WTC11 (cell line): ENCODE measurements around the gene OR10G3. TPM values are rescaled to one million over a fixed set of nuclear protein-coding genes. Genes with fewer than 3 reads are reported as not detected.

Experiments used
- ATAC-seq: fragments of 200-7000 bp; cut with Tn5 transposase; 2 replicates; pipeline ENCODE4 v1.10.0; 2021; ENCODE audit warnings: mild to moderate bottlenecking, moderate library complexity
- CTCF ChIA-PET: fragments of 300-600 bp; sonication (Branson Sonifier 250); formaldehyde crosslinking; loops from one replicate; lab custom pipeline; 2021; ENCODE audit warnings: antibody characterized with exemption; lab: Charles Lee
- POLR2A ChIA-PET: fragments of 350-600 bp; sonication (Branson Sonifier 250); formaldehyde crosslinking; loops from one replicate; lab custom pipeline; 2021; ENCODE audit warnings: antibody characterized with exemption; lab: Charles Lee
- DNase-seq: peaks from one replicate; pipeline ENCODE4 v3.0.0; 2021; ENCODE audit warnings: low spot score
- H3K27ac Mint-ChIP-seq: 2 replicates; pipeline ENCODE4 v1.8.0; 2021; ENCODE audit warnings: mixed read lengths
- H3K27me3 Mint-ChIP-seq: 2 replicates; pipeline ENCODE4 v1.8.0; 2021; ENCODE audit warnings: low read depth, mild to moderate bottlenecking, moderate library complexity, mixed read lengths
- H3K36me3 Mint-ChIP-seq: 2 replicates; pipeline ENCODE4 v1.8.0; 2021; ENCODE audit warnings: mixed read lengths
- H3K4me1 Mint-ChIP-seq: 2 replicates; pipeline ENCODE4 v1.8.0; 2022; ENCODE audit warnings: mixed read lengths
- H3K4me3 Mint-ChIP-seq: 2 replicates; pipeline ENCODE4 v1.8.0; 2021; ENCODE audit warnings: mild to moderate bottlenecking, moderate library complexity, mixed read lengths
- H3K9me3 Mint-ChIP-seq: 2 replicates; pipeline ENCODE4 v1.8.0; 2021; ENCODE audit warnings: mixed read lengths
- ATF3 ChIP-seq: sonication (generic); formaldehyde crosslinking; conservative IDR thresholded peaks from 2 replicates; pipeline ENCODE4 v1.8.1; 2022; ENCODE audit warnings: mild to moderate bottlenecking, missing genetic modification reagents
- CREB1 ChIP-seq: sonication (generic); formaldehyde crosslinking; IDR thresholded peaks from 2 replicates; pipeline ENCODE4 v1.8.0; 2023; ENCODE audit warnings: mild to moderate bottlenecking, missing genetic modification reagents
- CREM ChIP-seq: sonication (generic); formaldehyde crosslinking; IDR thresholded peaks from 2 replicates; pipeline ENCODE4 v1.8.1; 2022; ENCODE audit warnings: mild to moderate bottlenecking, missing genetic modification reagents, moderate library complexity
- E2F1 ChIP-seq: sonication (generic); formaldehyde crosslinking; IDR thresholded peaks from 2 replicates; pipeline ENCODE4 v1.8.0; 2022; ENCODE audit warnings: mild to moderate bottlenecking, missing genetic modification reagents
- EMX1 ChIP-seq: fragments of 250-450 bp; sonication (Bioruptor Pico); IDR thresholded peaks from 2 replicates; pipeline ENCODE4 v1.8.0; 2021; ENCODE audit warnings: mild to moderate bottlenecking
- ETV6 ChIP-seq: sonication (generic); formaldehyde crosslinking; IDR thresholded peaks from 2 replicates; pipeline ENCODE4 v1.8.1; 2022; ENCODE audit warnings: mild to moderate bottlenecking, missing genetic modification reagents
- FOXJ3 ChIP-seq: sonication (generic); formaldehyde crosslinking; IDR thresholded peaks from 2 replicates; pipeline ENCODE4 v1.9.0; 2021; ENCODE audit warnings: missing genetic modification reagents, mild to moderate bottlenecking, borderline replicate concordance
- FOXK1 ChIP-seq: sonication (generic); formaldehyde crosslinking; IDR thresholded peaks from 2 replicates; pipeline ENCODE4 v1.8.0; 2022; ENCODE audit warnings: mild to moderate bottlenecking, moderate library complexity, missing genetic modification reagents
- FOXP1 ChIP-seq: sonication (generic); formaldehyde crosslinking; IDR thresholded peaks from 2 replicates; pipeline ENCODE4 v1.8.0; 2022; ENCODE audit warnings: missing genetic modification reagents, mild to moderate bottlenecking, moderate library complexity, borderline replicate concordance
- GRHL2 ChIP-seq: fragments of 250-450 bp; sonication (Bioruptor Pico); IDR thresholded peaks from 2 replicates; pipeline ENCODE4 v1.8.0; 2022; ENCODE audit warnings: mild to moderate bottlenecking, moderate library complexity; ENCODE audit not compliant: insufficient replicate concordance, severe bottlenecking
- HMGA2 ChIP-seq: fragments of 250-450 bp; sonication (Bioruptor Pico); IDR thresholded peaks from 2 replicates; pipeline ENCODE4 v1.4.0; 2021; ENCODE audit warnings: mild to moderate bottlenecking, moderate library complexity
- JUN ChIP-seq: sonication (generic); formaldehyde crosslinking; IDR thresholded peaks from 2 replicates; pipeline ENCODE4 v1.8.0; 2023; ENCODE audit warnings: mild to moderate bottlenecking, missing genetic modification reagents
- MXD4 ChIP-seq: fragments of 250-450 bp; sonication (Bioruptor Pico); IDR thresholded peaks from 2 replicates; pipeline ENCODE4 v1.8.0; 2021; ENCODE audit warnings: mild to moderate bottlenecking, moderate library complexity, borderline replicate concordance
- NR1H2 ChIP-seq: sonication (generic); formaldehyde crosslinking; IDR thresholded peaks from 2 replicates; pipeline ENCODE4 v1.9.0; 2021; ENCODE audit warnings: mild to moderate bottlenecking, moderate library complexity, missing genetic modification reagents
- NR2C2 ChIP-seq: sonication (generic); formaldehyde crosslinking; IDR thresholded peaks from 2 replicates; pipeline ENCODE4 v1.8.0; 2022; ENCODE audit warnings: mild to moderate bottlenecking, missing genetic modification reagents
- OVOL2 ChIP-seq: fragments of 250-450 bp; sonication (Bioruptor Pico); IDR thresholded peaks from 2 replicates; pipeline ENCODE4 v1.9.0; 2021; ENCODE audit warnings: mild to moderate bottlenecking, borderline replicate concordance
- PRDM15 ChIP-seq: sonication (generic); formaldehyde crosslinking; IDR thresholded peaks from 2 replicates; pipeline ENCODE4 v1.8.0; 2022; ENCODE audit warnings: missing genetic modification reagents
- PRRX2 ChIP-seq: fragments of 250-450 bp; sonication (Bioruptor Pico); IDR thresholded peaks from 2 replicates; pipeline ENCODE4 v1.8.0; 2021; ENCODE audit warnings: mild to moderate bottlenecking
- STAT6 ChIP-seq: sonication (generic); formaldehyde crosslinking; conservative IDR thresholded peaks from 2 replicates; pipeline ENCODE4 v1.8.1; 2023; ENCODE audit warnings: mild to moderate bottlenecking, low read depth, missing genetic modification reagents, moderate library complexity
- TEAD4 ChIP-seq: sonication (generic); formaldehyde crosslinking; IDR thresholded peaks from 2 replicates; pipeline ENCODE4 v1.8.0; 2022; ENCODE audit warnings: mild to moderate bottlenecking, missing genetic modification reagents
- ZBTB21 ChIP-seq: sonication (generic); formaldehyde crosslinking; IDR thresholded peaks from 2 replicates; pipeline ENCODE4 v1.8.1; 2023; ENCODE audit warnings: mild to moderate bottlenecking, missing genetic modification reagents, borderline replicate concordance
- ZNF121 ChIP-seq: sonication (generic); formaldehyde crosslinking; IDR thresholded peaks from 2 replicates; pipeline ENCODE4 v1.8.0; 2023; ENCODE audit warnings: missing genetic modification reagents
- ZNF396 ChIP-seq: fragments of 250-450 bp; sonication (Bioruptor Pico); IDR thresholded peaks from 2 replicates; pipeline ENCODE4 v1.8.0; 2021; ENCODE audit warnings: mild to moderate bottlenecking, moderate library complexity, borderline replicate concordance
- total RNA-seq: library from RNA; stranded (reverse); gene quantifications from 3 replicates; pipeline ENCODE4 v1.2.3, GENCODE V29; 2021
- TF ChIP-seq, protein P1 (sequence below): sonication (generic); formaldehyde crosslinking; IDR thresholded peaks from 2 replicates; pipeline ENCODE4 v1.8.1; 2022; ENCODE audit warnings: missing genetic modification reagents, borderline replicate concordance
- TF ChIP-seq, protein P2 (sequence below): sonication (generic); formaldehyde crosslinking; IDR thresholded peaks from 2 replicates; pipeline ENCODE4 v1.8.0; 2022; ENCODE audit warnings: mild to moderate bottlenecking, missing genetic modification reagents
- TF ChIP-seq, protein P3 (sequence below): sonication (generic); formaldehyde crosslinking; IDR thresholded peaks from 2 replicates; pipeline ENCODE4 v1.8.1; 2023; ENCODE audit warnings: mild to moderate bottlenecking, moderate library complexity, missing genetic modification reagents

Gene OR10G3
- total RNA-seq, 1 experiment from 2014 or later = not detected

DNA sequence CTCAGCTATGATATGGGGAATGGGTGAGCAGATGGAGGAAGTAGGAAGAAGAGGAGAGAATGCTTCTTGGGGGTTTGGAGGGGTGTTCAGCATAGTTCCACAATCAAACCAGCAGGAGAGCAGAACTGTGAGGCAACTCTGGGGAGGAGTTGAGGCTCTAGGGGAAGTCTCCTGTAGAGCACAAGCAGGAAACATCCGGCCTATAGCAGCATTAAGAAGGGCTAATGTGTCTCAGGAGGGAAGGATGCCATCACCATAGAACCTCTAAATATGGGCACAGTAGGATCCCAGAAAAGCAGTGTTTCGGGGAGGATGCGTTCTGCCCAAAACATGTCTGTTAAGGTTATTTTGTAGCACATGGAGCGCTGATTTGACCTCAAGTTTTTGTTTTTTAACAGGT, 45.3 kb downstream of the OR10G3 start:
- Mint-ChIP-seq H3K4me1 (peaks cover 59% of the 10 kb centered on the region), H3K27me3 (no peaks in the 10 kb centered on the region), H3K4me3 (peak overlapping the region; percentile 90), H3K36me3 (peaks cover 14% of the 10 kb centered on the region), H3K9me3 (no peaks in the 10 kb centered on the region), H3K27ac (peak overlapping the region; percentile 100)
- POLR2A ChIA-PET = interaction anchor here (0.7 to 4.2 kb wide), 4 partner anchors 8 to 101 kb away, joined by 3 to 76 read pairs (median 4); partner anchors contain the start of genes METTL3 and SALL2
- ATAC-seq = peak; percentile 87
- CTCF ChIA-PET = interaction anchor here (1.1 to 1.8 kb wide), 5 partner anchors 9 to 58 kb away, joined by 4 to 7 read pairs (median 6); partner anchors contain the start of genes METTL3, RAB2B, SALL2 and TOX4
- DNase-seq = peak; percentile 43
- TF ChIP-seq CREM (CRISPR knock-in tag) = peak; percentile 56; the same call in 1 of the 2 replicates
- TF ChIP-seq GRHL2 = no peak
- TF ChIP-seq PRRX2 = no peak
- no peak for TF ChIP-seq ATF3 (CRISPR knock-in tag)
- TF ChIP-seq, protein P1, sequence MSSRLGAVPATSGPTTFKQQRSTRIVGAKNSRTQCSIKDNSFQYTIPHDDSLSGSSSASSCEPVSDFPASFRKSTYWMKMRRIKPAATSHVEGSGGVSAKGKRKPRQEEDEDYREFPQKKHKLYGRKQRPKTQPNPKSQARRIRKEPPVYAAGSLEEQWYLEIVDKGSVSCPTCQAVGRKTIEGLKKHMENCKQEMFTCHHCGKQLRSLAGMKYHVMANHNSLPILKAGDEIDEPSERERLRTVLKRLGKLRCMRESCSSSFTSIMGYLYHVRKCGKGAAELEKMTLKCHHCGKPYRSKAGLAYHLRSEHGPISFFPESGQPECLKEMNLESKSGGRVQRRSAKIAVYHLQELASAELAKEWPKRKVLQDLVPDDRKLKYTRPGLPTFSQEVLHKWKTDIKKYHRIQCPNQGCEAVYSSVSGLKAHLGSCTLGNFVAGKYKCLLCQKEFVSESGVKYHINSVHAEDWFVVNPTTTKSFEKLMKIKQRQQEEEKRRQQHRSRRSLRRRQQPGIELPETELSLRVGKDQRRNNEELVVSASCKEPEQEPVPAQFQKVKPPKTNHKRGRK (CRISPR knock-in tag) = no peak
- TF ChIP-seq MXD4 (CRISPR knock-in tag) = no peak
- no peak for TF ChIP-seq NR1H2
- no peak for TF ChIP-seq STAT6 (CRISPR knock-in tag)
- TF ChIP-seq EMX1 (CRISPR knock-in tag) = no peak
- TF ChIP-seq FOXJ3 (CRISPR knock-in tag) = no peak
- TF ChIP-seq HMGA2 = no peak
- no peak for TF ChIP-seq JUN (CRISPR knock-in tag)
- no peak for TF ChIP-seq TEAD4 (CRISPR knock-in tag)
- TF ChIP-seq ZNF396 (CRISPR knock-in tag) = no peak
- TF ChIP-seq E2F1 (CRISPR knock-in tag) = no peak
- TF ChIP-seq ZNF121 (CRISPR knock-in tag) = no peak
- TF ChIP-seq ETV6 (CRISPR knock-in tag) = peak; percentile 75; the same call in 1 of the 2 replicates
- TF ChIP-seq, protein P2, sequence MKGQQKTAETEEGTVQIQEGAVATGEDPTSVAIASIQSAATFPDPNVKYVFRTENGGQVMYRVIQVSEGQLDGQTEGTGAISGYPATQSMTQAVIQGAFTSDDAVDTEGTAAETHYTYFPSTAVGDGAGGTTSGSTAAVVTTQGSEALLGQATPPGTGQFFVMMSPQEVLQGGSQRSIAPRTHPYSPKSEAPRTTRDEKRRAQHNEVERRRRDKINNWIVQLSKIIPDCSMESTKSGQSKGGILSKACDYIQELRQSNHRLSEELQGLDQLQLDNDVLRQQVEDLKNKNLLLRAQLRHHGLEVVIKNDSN (CRISPR knock-in tag) = no peak
- TF ChIP-seq FOXP1 = no peak
- no peak for TF ChIP-seq NR2C2 (CRISPR knock-in tag)
- TF ChIP-seq ZBTB21 = no peak; the same call in 1 of the 2 replicates
- no peak for TF ChIP-seq PRDM15 (CRISPR knock-in tag)
- no peak for TF ChIP-seq OVOL2 (CRISPR knock-in tag)
- TF ChIP-seq CREB1 = no peak
- peak; percentile 66; the same call in 1 of the 2 replicates for TF ChIP-seq FOXK1 (CRISPR knock-in tag)
- TF ChIP-seq, protein P3, sequence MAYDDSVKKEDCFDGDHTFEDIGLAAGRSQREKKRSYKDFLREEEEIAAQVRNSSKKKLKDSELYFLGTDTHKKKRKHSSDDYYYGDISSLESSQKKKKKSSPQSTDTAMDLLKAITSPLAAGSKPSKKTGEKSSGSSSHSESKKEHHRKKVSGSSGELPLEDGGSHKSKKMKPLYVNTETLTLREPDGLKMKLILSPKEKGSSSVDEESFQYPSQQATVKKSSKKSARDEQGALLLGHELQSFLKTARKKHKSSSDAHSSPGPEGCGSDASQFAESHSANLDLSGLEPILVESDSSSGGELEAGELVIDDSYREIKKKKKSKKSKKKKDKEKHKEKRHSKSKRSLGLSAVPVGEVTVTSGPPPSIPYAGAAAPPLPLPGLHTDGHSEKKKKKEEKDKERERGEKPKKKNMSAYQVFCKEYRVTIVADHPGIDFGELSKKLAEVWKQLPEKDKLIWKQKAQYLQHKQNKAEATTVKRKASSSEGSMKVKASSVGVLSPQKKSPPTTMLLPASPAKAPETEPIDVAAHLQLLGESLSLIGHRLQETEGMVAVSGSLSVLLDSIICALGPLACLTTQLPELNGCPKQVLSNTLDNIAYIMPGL (CRISPR knock-in tag) = no peak
